GM21526 (cell line): ENCODE measurements around the gene MSX2.

Experiments used
- ATAC-seq: cut with Tn5 transposase; IDR thresholded peaks from one replicate; pipeline ENCODE4 v1.9.1; 2021; ENCODE audit warnings: moderate library complexity; ENCODE audit not compliant: unreplicated experiment, low FRiP score

MSX2 gene

GRCh38 chr5:174724484-174725260 is at the start of gene MSX2:
MSX2 (plus strand) TSS chr5:174724582; CDS start chr5:174724660, 78 bp downstream.
- no peak for ATAC-seq

- no peak for ATAC-seq
Measured at GRCh38 chr5:174675110-174675509, 49.3 kb upstream of the MSX2 start.

GRCh38 chr5:174675916-174676315 is 48.5 kb upstream of the MSX2 start:
- no peak for ATAC-seq

GRCh38 chr5:174678107-174678506 is 46.3 kb upstream of the MSX2 start:
- no peak for ATAC-seq

GRCh38 chr5:174680901-174681565 is 43.3 kb upstream of the MSX2 start:
- ATAC-seq = no peak

- no peak for ATAC-seq
Measured at GRCh38 chr5:174687503-174687902, 36.9 kb upstream of the MSX2 start.

GRCh38 chr5:174688441-174689354 is 35.7 kb upstream of the MSX2 start:
- no peak for ATAC-seq

GRCh38 chr5:174690271-174690670 is 34.1 kb upstream of the MSX2 start:
- ATAC-seq = no peak

- no peak for ATAC-seq
Measured at GRCh38 chr5:174692381-174692780, 32.0 kb upstream of the MSX2 start.

GRCh38 chr5:174692982-174693422 is 31.4 kb upstream of the MSX2 start:
- ATAC-seq = no peak

GRCh38 chr5:174693697-174694385 is 30.5 kb upstream of the MSX2 start:
- no peak for ATAC-seq

GRCh38 chr5:174694611-174695010 is 29.8 kb upstream of the MSX2 start:
- no peak for ATAC-seq

- ATAC-seq = no peak
Measured at GRCh38 chr5:174698156-174698555, 26.2 kb upstream of the MSX2 start.

- ATAC-seq = no peak
Measured at GRCh38 chr5:174699131-174699530, 25.3 kb upstream of the MSX2 start.

GRCh38 chr5:174706997-174707572 is 17.3 kb upstream of the MSX2 start:
- ATAC-seq = no peak

GRCh38 chr5:174707671-174708070 is 16.7 kb upstream of the MSX2 start:
- no peak for ATAC-seq

GRCh38 chr5:174708476-174709207 is 15.7 kb upstream of the MSX2 start:
- no peak for ATAC-seq

- no peak for ATAC-seq
Measured at GRCh38 chr5:174714751-174715150, 9.6 kb upstream of the MSX2 start.

- no peak for ATAC-seq
Measured at GRCh38 chr5:174715804-174716203, 8.6 kb upstream of the MSX2 start.
